ENCODE data around the gene CAMK1D. TPM values are rescaled to one million over a fixed set of nuclear protein-coding genes. Genes with fewer than 3 reads are reported as not detected.
"Not testable (repeated sequence)": the region's sequence is repeated elsewhere in the genome, so short reads cannot be mapped to it uniquely, and the experiment has no call there.

The CAMK1D gene
- polyA plus RNA-seq, 1 experiment, result 1.1 TPM

DNA sequence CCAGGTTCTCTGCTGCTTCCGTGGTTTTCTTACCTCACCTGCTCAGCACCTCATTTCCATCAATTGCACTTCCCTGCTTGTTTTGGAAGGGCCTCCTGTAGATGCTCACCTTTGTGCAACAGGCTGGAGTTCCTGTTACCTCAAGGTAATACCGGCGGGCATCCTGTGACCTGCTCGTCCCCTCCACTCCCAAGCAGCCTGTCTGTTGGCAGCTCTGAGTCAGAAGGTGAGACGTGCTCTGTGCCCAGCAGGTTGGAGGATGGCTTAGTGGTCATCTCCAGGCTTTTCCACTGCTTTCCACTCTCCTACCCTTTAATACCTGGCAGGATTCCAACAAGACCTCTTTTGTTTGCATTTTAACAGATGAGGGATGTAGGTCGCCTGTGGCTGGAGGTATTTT is 86.0 kb downstream of the CAMK1D start:
- H3K4me3 ChIP-seq (ENCODE audit: low read depth, low read length), result no peak overlapping the region
- TF ChIP-seq CTCF (IDR thresholded peaks at IDR 0.05; ENCODE audit: insufficient read depth, low read depth, low read length), result no peak
- POLR2A ChIA-PET, result interaction anchor here (0.5 kb wide), 1 partner anchor 14 kb away, joined by 3 read pairs; no protein-coding TSS in a partner anchor
- CTCF ChIA-PET, result no interaction called here
- H3K27me3 ChIP-seq (ENCODE audit: control insufficient read depth, insufficient read depth, low read length), result no peaks in the 10 kb centered on the region
- no peak for DNase-seq (ENCODE audit: low read depth)
- H3K36me3 ChIP-seq (ENCODE audit: control insufficient read depth, insufficient read depth, low read length), result no peaks in the 10 kb centered on the region

DNA sequence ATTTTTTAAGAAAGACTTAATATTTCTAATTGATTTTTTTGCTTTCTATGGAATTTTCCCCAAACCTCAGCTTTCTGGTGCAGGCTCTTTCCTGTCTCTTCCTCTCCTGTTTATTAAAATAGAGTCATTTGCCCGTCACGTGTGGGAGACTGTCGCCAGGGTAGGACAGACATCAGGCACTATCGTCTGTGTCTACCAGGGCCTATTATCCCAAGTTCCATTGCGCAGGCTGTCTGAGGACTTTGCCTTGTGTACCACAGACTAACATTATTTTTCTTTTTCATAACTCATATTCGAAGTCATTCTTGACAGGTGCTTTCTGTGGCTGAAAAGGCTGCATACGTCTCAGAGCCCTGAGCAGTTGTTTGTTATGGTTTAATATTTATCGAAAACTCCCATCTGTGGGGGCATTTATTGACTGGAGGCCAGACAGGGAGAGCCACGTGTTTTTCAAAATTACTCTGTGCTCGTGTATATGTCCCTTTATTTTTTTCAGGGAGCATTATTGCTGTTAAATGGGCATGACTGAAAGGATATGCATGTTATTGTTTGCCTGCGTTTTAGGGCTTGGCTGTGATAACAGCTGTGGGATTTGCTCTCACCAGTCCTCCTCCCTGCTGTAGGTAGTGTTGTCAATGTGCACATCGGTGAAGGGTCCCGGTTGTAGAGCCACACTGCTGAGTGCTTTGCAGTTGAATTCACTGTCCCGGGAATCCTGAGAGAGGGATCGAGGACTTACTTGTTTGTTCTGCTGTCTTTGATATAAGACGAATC is 89.8 kb downstream of the CAMK1D start:
- TF ChIP-seq CTCF (IDR thresholded peaks at IDR 0.05; ENCODE audit: insufficient read depth, low read depth, low read length), result no peak
- POLR2A ChIA-PET, result no interaction called here
- Histone ChIP-seq H3K27me3 (ENCODE audit: control insufficient read depth, insufficient read depth, low read length) (no peaks in the 10 kb centered on the region), H3K4me3 (ENCODE audit: low read depth, low read length) (no peak overlapping the region), H3K36me3 (ENCODE audit: control insufficient read depth, insufficient read depth, low read length) (no peaks in the 10 kb centered on the region)
- CTCF ChIA-PET, result interaction anchor here (0.6 kb wide), 1 partner anchor 74 kb away, joined by 3 read pairs; no protein-coding TSS in a partner anchor
- no peak for DNase-seq (ENCODE audit: low read depth)

DNA sequence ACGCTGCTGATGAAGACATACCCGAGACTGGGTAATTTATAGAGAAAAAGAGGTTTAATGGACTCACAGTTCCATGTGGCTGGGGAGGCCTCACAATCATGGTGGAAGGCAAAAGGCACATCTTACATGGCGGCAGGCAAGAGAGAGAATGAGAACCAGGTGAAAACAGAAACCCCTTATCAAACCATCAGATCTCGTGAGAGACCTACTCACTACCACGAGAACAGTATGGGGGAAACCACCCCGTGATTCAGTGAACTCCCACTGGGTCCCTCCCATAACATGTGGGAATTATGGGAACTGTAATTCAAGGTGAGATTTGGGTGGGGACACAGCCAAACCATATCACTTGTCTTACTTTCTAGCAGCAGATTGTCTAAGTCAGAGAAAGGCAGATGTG is 90.4 kb downstream of the CAMK1D start:
- H3K27me3 ChIP-seq (ENCODE audit: control insufficient read depth, insufficient read depth, low read length); CTCF ChIA-PET; POLR2A ChIA-PET; H3K4me3 ChIP-seq (ENCODE audit: low read depth, low read length); H3K36me3 ChIP-seq (ENCODE audit: control insufficient read depth, insufficient read depth, low read length); DNase-seq (ENCODE audit: low read depth): not testable (repeated sequence)

- H3K4me3 ChIP-seq (ENCODE audit: low read depth, low read length), result no peak overlapping the region
- DNase-seq (ENCODE audit: low read depth), result no peak
- H3K36me3 ChIP-seq (ENCODE audit: control insufficient read depth, insufficient read depth, low read length), result no peaks in the 10 kb centered on the region
- ChIA-PET POLR2A (no interaction called here), CTCF (no interaction called here)
- no peak for TF ChIP-seq CTCF (IDR thresholded peaks at IDR 0.05; ENCODE audit: insufficient read depth, low read depth, low read length)
- no peaks in the 10 kb centered on the region for H3K27me3 ChIP-seq (ENCODE audit: control insufficient read depth, insufficient read depth, low read length)
Measured at GRCh38 chr10:12443026-12443425, 93.7 kb downstream of the CAMK1D start.

DNA sequence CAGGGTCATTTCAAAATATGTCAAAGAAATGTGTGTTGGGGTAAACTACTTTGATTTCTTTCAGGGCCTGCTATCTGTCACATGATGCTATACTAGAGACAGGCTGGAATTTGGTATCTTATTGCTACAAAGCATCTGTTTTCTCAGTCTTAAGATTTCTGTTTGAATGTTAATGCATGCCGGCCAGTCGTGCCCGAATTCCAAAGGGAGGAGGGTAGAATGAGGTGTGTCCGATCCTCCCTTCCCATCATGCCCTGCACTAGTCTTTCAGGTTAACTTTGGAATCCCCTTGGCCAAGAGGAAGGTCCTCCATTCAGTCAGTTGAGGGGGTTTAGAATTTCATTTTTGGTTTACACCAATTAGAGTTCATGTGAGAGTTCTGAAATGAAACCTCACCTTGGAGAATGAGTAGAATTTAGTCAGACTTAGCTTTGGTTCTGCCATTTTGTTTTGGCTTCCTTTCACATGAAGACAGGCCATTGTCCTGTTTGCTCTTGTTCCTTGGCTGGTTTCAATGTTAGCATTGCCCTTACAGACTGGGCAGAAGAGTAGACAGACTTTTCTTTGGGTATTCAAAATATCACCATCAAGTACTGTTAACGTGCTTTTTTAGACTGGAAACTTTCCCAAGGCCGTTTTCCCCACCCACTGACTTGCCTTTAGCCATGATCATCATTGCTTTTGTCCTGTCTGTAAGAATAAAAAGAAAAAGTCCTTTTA is 95.8 kb downstream of the CAMK1D start:
- no peaks in the 10 kb centered on the region for H3K36me3 ChIP-seq (ENCODE audit: control insufficient read depth, insufficient read depth, low read length)
- TF ChIP-seq CTCF (IDR thresholded peaks at IDR 0.05; ENCODE audit: insufficient read depth, low read depth, low read length), result no peak
- ChIA-PET POLR2A (no interaction called here), CTCF (no interaction called here)
- no peak for DNase-seq (ENCODE audit: low read depth)
- H3K4me3 ChIP-seq (ENCODE audit: low read depth, low read length), result no peak overlapping the region
- H3K27me3 ChIP-seq (ENCODE audit: control insufficient read depth, insufficient read depth, low read length), result no peaks in the 10 kb centered on the region
